AG04450 (cell line): ENCODE results near the gene CEACAM21. TPM values are rescaled to one million over a fixed set of nuclear protein-coding genes. Genes with fewer than 3 reads are reported as not detected.

ENCODE experiments used
- CTCF ChIA-PET: fragments of 300-600, 350-600 bp; formaldehyde crosslinking; extraction: SDS; loops from one replicate; lab custom pipeline; 2022; ENCODE audit warnings: antibody characterized with exemption, inconsistent platforms; lab: Charles Lee
- POLR2A ChIA-PET: fragments of 350-600 bp; formaldehyde crosslinking; extraction: SDS; loops from one replicate; lab custom pipeline; 2021; ENCODE audit warnings: antibody characterized with exemption, inconsistent platforms; lab: Yijun Ruan, JAX
- DNase-seq: peaks from one replicate; pipeline ENCODE4 v3.0.0-alpha.2; 2011; ENCODE audit warnings: low read depth, low spot score
- H3K27ac ChIP-seq: one replicate; pipeline ENCODE4 v1.5.1; 2012; ENCODE audit warnings: low read depth, low read length, control low read depth
- H3K27me3 ChIP-seq: one replicate; pipeline ENCODE4 v1.6.0; 2012; ENCODE audit warnings: low read length; ENCODE audit not compliant: control insufficient read depth, insufficient read depth
- H3K4me3 ChIP-seq: 2 replicates; pipeline ENCODE4 v1.5.1; 2011; ENCODE audit warnings: mild to moderate bottlenecking, low read depth, low read length, control low read depth
- H3K9me3 ChIP-seq: 2 replicates; pipeline ENCODE4 v1.5.1; 2012; ENCODE audit warnings: low read length; ENCODE audit not compliant: control insufficient read depth, insufficient read depth
- CTCF ChIP-seq: IDR thresholded peaks from 2 replicates; pipeline ENCODE4 v1.5.1; 2011; ENCODE audit warnings: low read depth, low read length, control low read depth, inconsistent platforms
- polyA plus RNA-seq: library from polyadenylated mRNA; depleted of rRNA; stranded (reverse); fragments of >200 nt; gene quantifications from 2 replicates; pipeline ENCODE4 v1.2.3, GENCODE V29; 2011

CEACAM21 gene
- polyA plus RNA-seq, 1 experiment = not detected

- ChIA-PET CTCF (interaction anchor here (0.6 to 1.4 kb wide), 3 partner anchors 47 to 455 kb away, joined by 3 to 4 read pairs (median 3); no protein-coding TSS in a partner anchor), POLR2A (no interaction called here)
- no peaks in the 10 kb centered on the region; the same call in 1 of the 2 replicates for H3K9me3 ChIP-seq
Measured at GRCh38 chr19:41599175-41599966, 23.4 kb downstream of the CEACAM21 start.

GRCh38 chr19:41601771-41602170 lies 25.8 kb downstream of the CEACAM21 start:
- ChIA-PET POLR2A (no interaction called here), CTCF (no interaction called here)
- TF ChIP-seq CTCF = no peak
- H3K27ac ChIP-seq = no peak overlapping the region
- no peaks in the 10 kb centered on the region; the same call in 1 of the 2 replicates for H3K9me3 ChIP-seq
- no peak for DNase-seq
- H3K27me3 ChIP-seq = peaks cover 3% of the 10 kb centered on the region
- no peak overlapping the region for H3K4me3 ChIP-seq

More at GRCh38 chr19:41599175-41599966, 23.4 kb downstream of the CEACAM21 start:
- H3K27ac ChIP-seq = no peak overlapping the region
- H3K27me3 ChIP-seq = peaks cover 3% of the 10 kb centered on the region
- no peak for TF ChIP-seq CTCF
- no peak for DNase-seq
- no peak overlapping the region for H3K4me3 ChIP-seq

GRCh38 chr19:41604831-41605230 lies 28.9 kb downstream of the CEACAM21 start:
- H3K27me3 ChIP-seq = peaks cover 3% of the 10 kb centered on the region
- no peak overlapping the region for H3K27ac ChIP-seq
- CTCF ChIA-PET = no interaction called here
- H3K4me3 ChIP-seq = no peak overlapping the region
- TF ChIP-seq CTCF = no peak
- H3K9me3 ChIP-seq = no peaks in the 10 kb centered on the region; the same call in 1 of the 2 replicates
- DNase-seq = no peak
- POLR2A ChIA-PET = no interaction called here

GRCh38 chr19:41606215-41606837 lies 30.4 kb downstream of the CEACAM21 start:
- no peaks in the 10 kb centered on the region; the same call in 1 of the 2 replicates for H3K9me3 ChIP-seq
- ChIA-PET POLR2A (no interaction called here), CTCF (no interaction called here)
- H3K27ac ChIP-seq = no peak overlapping the region
- no peak overlapping the region for H3K4me3 ChIP-seq
- H3K27me3 ChIP-seq = peaks cover 3% of the 10 kb centered on the region
- DNase-seq = no peak
- no peak for TF ChIP-seq CTCF

- TF ChIP-seq CTCF = no peak
- ChIA-PET POLR2A (no interaction called here), CTCF (interaction anchor here (1.5 kb wide), 1 partner anchor 10 kb away, joined by 4 read pairs; no protein-coding TSS in a partner anchor)
- no peaks in the 10 kb centered on the region for H3K27me3 ChIP-seq
- no peak overlapping the region for H3K4me3 ChIP-seq
- no peaks in the 10 kb centered on the region for H3K9me3 ChIP-seq
- no peak overlapping the region for H3K27ac ChIP-seq
- no peak for DNase-seq
Measured at GRCh38 chr19:41607668-41608067, 31.7 kb downstream of the CEACAM21 start.
